Neural cell (in vitro differentiated cells): ENCODE data around the gene TIMM9. TPM values are rescaled to one million over a fixed set of nuclear protein-coding genes. Genes with fewer than 3 reads are reported as not detected.

Experiments used
- H2AFZ ChIP-seq: fragments of 200-600, 300-800 bp; sonication (generic), shearing (Covaris generic); 2 replicates; pipeline ENCODE4 v1.6.0; 2014; ENCODE audit warnings: low read depth, mild to moderate bottlenecking, antibody characterized with exemption, low read length, moderate library complexity
- H3F3A ChIP-seq: fragments of 200-600 bp; shearing (Covaris generic); 2 replicates; pipeline ENCODE4 v1.6.1; 2016; ENCODE audit warnings: mild to moderate bottlenecking, moderate library complexity, mixed read lengths, antibody characterized with exemption, low read length; ENCODE audit not compliant: insufficient read depth, poor library complexity, severe bottlenecking
- H3K27ac ChIP-seq: fragments of 200-600, 300-800 bp; sonication (generic), shearing (Covaris generic); 2 replicates; pipeline ENCODE4 v1.5.1; 2014; ENCODE audit warnings: mild to moderate bottlenecking, low read length, moderate library complexity
- H3K27me3 ChIP-seq: fragments of 300-800, 200-600 bp; sonication (generic), shearing (Covaris generic); 2 replicates; pipeline ENCODE4 v1.6.0; 2014; ENCODE audit warnings: mild to moderate bottlenecking, low read depth, low read length, moderate library complexity; ENCODE audit not compliant: insufficient read depth
- H3K36me3 ChIP-seq: fragments of 300-800, 200-600 bp; sonication (generic), shearing (Covaris generic); 2 replicates; pipeline ENCODE4 v1.5.1; 2014; ENCODE audit warnings: mild to moderate bottlenecking, antibody characterized with exemption, low read length, moderate library complexity; ENCODE audit not compliant: insufficient read depth
- H3K4me2 ChIP-seq: fragments of 300-800, 200-600 bp; sonication (generic), shearing (Covaris generic); 2 replicates; pipeline ENCODE4 v1.6.0; 2014; ENCODE audit warnings: mild to moderate bottlenecking, low read length
- H3K4me3 ChIP-seq: fragments of 300-800, 200-600 bp; sonication (generic), shearing (Covaris generic); 2 replicates; pipeline ENCODE4 v1.5.1; 2014; ENCODE audit warnings: mild to moderate bottlenecking, low read length, moderate library complexity
- H3K79me2 ChIP-seq: fragments of 200-600 bp; shearing (Covaris generic); replicated peaks from 2 replicates; pipeline ENCODE4 v1.6.0; 2014; ENCODE audit warnings: mild to moderate bottlenecking, low read length, moderate library complexity; ENCODE audit not compliant: insufficient read depth
- H3K9ac ChIP-seq: fragments of 300-800, 200-600 bp; sonication (generic), shearing (Covaris generic); 2 replicates; pipeline ENCODE4 v1.6.1; 2016; ENCODE audit warnings: mild to moderate bottlenecking, low read length, mixed read lengths
- H3K9me2 ChIP-seq: fragments of 200-600 bp; shearing (Covaris generic); 2 replicates; pipeline ENCODE4 v1.6.1; 2016; ENCODE audit warnings: mild to moderate bottlenecking, low read length, mixed read lengths; ENCODE audit not compliant: insufficient read depth
- H3K9me3 ChIP-seq: fragments of 200-600, 300-800 bp; sonication (generic), shearing (Covaris generic); 2 replicates; pipeline ENCODE4 v1.6.1; 2016; ENCODE audit warnings: mild to moderate bottlenecking, mixed run types, low read length, moderate library complexity, mixed read lengths
- H4K20me1 ChIP-seq: fragments of 200-600 bp; shearing (Covaris generic); 2 replicates; pipeline ENCODE4 v1.6.1; 2016; ENCODE audit warnings: mild to moderate bottlenecking, mixed run types; ENCODE audit not compliant: insufficient read depth
- EP300 ChIP-seq: fragments of 450-650 bp; conservative IDR thresholded peaks from 2 replicates; pipeline ENCODE4 v1.6.1; 2014; ENCODE audit warnings: antibody characterized with exemption, mild to moderate bottlenecking, moderate library complexity; ENCODE audit not compliant: poor library complexity, severe bottlenecking
- EZH2 ChIP-seq: fragments of 200-600, 300-800 bp; shearing (Covaris generic), sonication (generic); IDR thresholded peaks from 2 replicates; pipeline ENCODE4 v1.6.1; 2014; ENCODE audit warnings: antibody characterized with exemption, low read length, borderline replicate concordance, mild to moderate bottlenecking; ENCODE audit not compliant: insufficient read depth, poor library complexity, severe bottlenecking
- MXI1 ChIP-seq: fragments of 450-650 bp; conservative IDR thresholded peaks from 2 replicates; pipeline ENCODE4 v1.6.1; 2014; ENCODE audit warnings: antibody characterized with exemption, mild to moderate bottlenecking; ENCODE audit not compliant: poor library complexity, severe bottlenecking
- POLR2AphosphoS5 ChIP-seq: IDR thresholded peaks from 2 replicates; pipeline ENCODE4 v1.6.1; 2012
- RAD21 ChIP-seq: fragments of 450-650 bp; conservative IDR thresholded peaks from 2 replicates; pipeline ENCODE4 v1.6.1; 2014; ENCODE audit warnings: antibody characterized with exemption, mild to moderate bottlenecking, moderate library complexity
- SMC3 ChIP-seq: fragments of 450-650 bp; conservative IDR thresholded peaks from 2 replicates; pipeline ENCODE4 v1.6.1; 2014; ENCODE audit warnings: antibody characterized with exemption, mild to moderate bottlenecking, moderate library complexity; ENCODE audit not compliant: poor library complexity
- TAF1 ChIP-seq: IDR thresholded peaks from 2 replicates; pipeline ENCODE4 v1.6.1; 2012; ENCODE audit warnings: low read depth
- polyA plus RNA-seq: library from polyadenylated mRNA; depleted of rRNA; stranded (reverse); fragments of >200 nt; gene quantifications from 2 replicates; pipeline ENCODE4 v1.2.3, GENCODE V29; 2014
- TF ChIP-seq, protein P1 (sequence below): fragments of 450-650 bp; IDR thresholded peaks from 2 replicates; pipeline ENCODE4 v1.5.1; 2014; ENCODE audit warnings: antibody characterized with exemption, mild to moderate bottlenecking, moderate library complexity; ENCODE audit not compliant: poor library complexity, severe bottlenecking
- TF ChIP-seq, protein P2 (sequence below): IDR thresholded peaks from 2 replicates; pipeline ENCODE4 v1.6.1; 2012; ENCODE audit warnings: borderline replicate concordance

Gene TIMM9
- polyA plus RNA-seq, 1 donor from 2014 or later = 51.1 TPM

- H3F3A ChIP-seq = no peaks in the 10 kb centered on the region
- H3K27me3 ChIP-seq = no peaks in the 10 kb centered on the region
- H3K27ac ChIP-seq = no peak overlapping the region
- no peaks in the 10 kb centered on the region for H4K20me1 ChIP-seq
- no peaks in the 10 kb centered on the region for H3K9me2 ChIP-seq
- no peak overlapping the region for H3K4me2 ChIP-seq
- no peaks in the 10 kb centered on the region for H3K36me3 ChIP-seq
- no peak overlapping the region for H3K9ac ChIP-seq
- H3K4me3 ChIP-seq = peak overlapping the region; percentile 51
- H3K79me2 ChIP-seq = no peaks in the 10 kb centered on the region
- H2AFZ ChIP-seq = no peak overlapping the region
- no peak for TF ChIP-seq MXI1
- no peak for TF ChIP-seq POLR2AphosphoS5
- no peak for TF ChIP-seq EZH2
- no peak for TF ChIP-seq EP300
- TF ChIP-seq SMC3 = no peak
- no peak for TF ChIP-seq RAD21
- no peak for TF ChIP-seq TAF1
- TF ChIP-seq, protein P1, sequence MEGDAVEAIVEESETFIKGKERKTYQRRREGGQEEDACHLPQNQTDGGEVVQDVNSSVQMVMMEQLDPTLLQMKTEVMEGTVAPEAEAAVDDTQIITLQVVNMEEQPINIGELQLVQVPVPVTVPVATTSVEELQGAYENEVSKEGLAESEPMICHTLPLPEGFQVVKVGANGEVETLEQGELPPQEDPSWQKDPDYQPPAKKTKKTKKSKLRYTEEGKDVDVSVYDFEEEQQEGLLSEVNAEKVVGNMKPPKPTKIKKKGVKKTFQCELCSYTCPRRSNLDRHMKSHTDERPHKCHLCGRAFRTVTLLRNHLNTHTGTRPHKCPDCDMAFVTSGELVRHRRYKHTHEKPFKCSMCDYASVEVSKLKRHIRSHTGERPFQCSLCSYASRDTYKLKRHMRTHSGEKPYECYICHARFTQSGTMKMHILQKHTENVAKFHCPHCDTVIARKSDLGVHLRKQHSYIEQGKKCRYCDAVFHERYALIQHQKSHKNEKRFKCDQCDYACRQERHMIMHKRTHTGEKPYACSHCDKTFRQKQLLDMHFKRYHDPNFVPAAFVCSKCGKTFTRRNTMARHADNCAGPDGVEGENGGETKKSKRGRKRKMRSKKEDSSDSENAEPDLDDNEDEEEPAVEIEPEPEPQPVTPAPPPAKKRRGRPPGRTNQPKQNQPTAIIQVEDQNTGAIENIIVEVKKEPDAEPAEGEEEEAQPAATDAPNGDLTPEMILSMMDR = no peak
- TF ChIP-seq, protein P2, sequence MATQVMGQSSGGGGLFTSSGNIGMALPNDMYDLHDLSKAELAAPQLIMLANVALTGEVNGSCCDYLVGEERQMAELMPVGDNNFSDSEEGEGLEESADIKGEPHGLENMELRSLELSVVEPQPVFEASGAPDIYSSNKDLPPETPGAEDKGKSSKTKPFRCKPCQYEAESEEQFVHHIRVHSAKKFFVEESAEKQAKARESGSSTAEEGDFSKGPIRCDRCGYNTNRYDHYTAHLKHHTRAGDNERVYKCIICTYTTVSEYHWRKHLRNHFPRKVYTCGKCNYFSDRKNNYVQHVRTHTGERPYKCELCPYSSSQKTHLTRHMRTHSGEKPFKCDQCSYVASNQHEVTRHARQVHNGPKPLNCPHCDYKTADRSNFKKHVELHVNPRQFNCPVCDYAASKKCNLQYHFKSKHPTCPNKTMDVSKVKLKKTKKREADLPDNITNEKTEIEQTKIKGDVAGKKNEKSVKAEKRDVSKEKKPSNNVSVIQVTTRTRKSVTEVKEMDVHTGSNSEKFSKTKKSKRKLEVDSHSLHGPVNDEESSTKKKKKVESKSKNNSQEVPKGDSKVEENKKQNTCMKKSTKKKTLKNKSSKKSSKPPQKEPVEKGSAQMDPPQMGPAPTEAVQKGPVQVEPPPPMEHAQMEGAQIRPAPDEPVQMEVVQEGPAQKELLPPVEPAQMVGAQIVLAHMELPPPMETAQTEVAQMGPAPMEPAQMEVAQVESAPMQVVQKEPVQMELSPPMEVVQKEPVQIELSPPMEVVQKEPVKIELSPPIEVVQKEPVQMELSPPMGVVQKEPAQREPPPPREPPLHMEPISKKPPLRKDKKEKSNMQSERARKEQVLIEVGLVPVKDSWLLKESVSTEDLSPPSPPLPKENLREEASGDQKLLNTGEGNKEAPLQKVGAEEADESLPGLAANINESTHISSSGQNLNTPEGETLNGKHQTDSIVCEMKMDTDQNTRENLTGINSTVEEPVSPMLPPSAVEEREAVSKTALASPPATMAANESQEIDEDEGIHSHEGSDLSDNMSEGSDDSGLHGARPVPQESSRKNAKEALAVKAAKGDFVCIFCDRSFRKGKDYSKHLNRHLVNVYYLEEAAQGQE = no peak
- no peaks in the 10 kb centered on the region for H3K9me3 ChIP-seq
Observed at GRCh38 chr14:58395562-58395811, 31.8 kb downstream of the TIMM9 start.

- Histone ChIP-seq H3K9ac (no peak overlapping the region), H3K27me3 (no peaks in the 10 kb centered on the region), H3K9me3 (no peaks in the 10 kb centered on the region), H3K4me3 (no peak overlapping the region), H3K9me2 (no peaks in the 10 kb centered on the region), H3F3A (no peaks in the 10 kb centered on the region), H3K36me3 (no peaks in the 10 kb centered on the region), H3K79me2 (no peaks in the 10 kb centered on the region), H3K27ac (no peak overlapping the region), H3K4me2 (no peak overlapping the region), H4K20me1 (no peaks in the 10 kb centered on the region), H2AFZ (no peak overlapping the region)
- no peak for TF ChIP-seq EP300
- no peak for TF ChIP-seq TAF1
- TF ChIP-seq SMC3 = no peak
- no peak for TF ChIP-seq RAD21
- TF ChIP-seq, protein P2 = no peak
- TF ChIP-seq POLR2AphosphoS5 = no peak
- no peak for TF ChIP-seq MXI1
- TF ChIP-seq EZH2 = no peak
- TF ChIP-seq, protein P1 = no peak
Observed at GRCh38 chr14:58390830-58391229, 36.5 kb downstream of the TIMM9 start.
